Motor neuron (in vitro differentiated cells): ENCODE results near the gene AP3B1. TPM values are rescaled to one million over a fixed set of nuclear protein-coding genes. Genes with fewer than 3 reads are reported as not detected.

ENCODE experiments used
- ATAC-seq, 8 experiments: fragments of 200-7000 bp; cut with Tn5 transposase; replicated peaks in 6 of 8; 2 replicates each; pipeline ENCODE4 v1.8.0; 2021; ENCODE audit warnings: mild to moderate bottlenecking in 8 of 8, moderate library complexity in 8 of 8
- H3K27ac ChIP-seq, 2 donors: fragments of 250-450 bp; sonication (Bioruptor Pico); 2 replicates each; pipeline ENCODE4 v1.9.0; 2021; ENCODE audit warnings: antibody characterized with exemption in 2 of 2, mild to moderate bottlenecking in 2 of 2, moderate library complexity in 1 of 2
- H3K4me1 ChIP-seq, 2 donors: fragments of 250-450 bp; sonication (Bioruptor Pico); replicated peaks in 1 of 2; 2 replicates each; pipeline ENCODE4 v1.6.1; 2021; ENCODE audit warnings: antibody characterized with exemption in 2 of 2, mild to moderate bottlenecking in 2 of 2, moderate library complexity in 1 of 2
- H3K4me3 ChIP-seq, 5 donors: fragments of 250-450 bp; sonication (Bioruptor Pico); 2 replicates each; pipeline ENCODE4 v1.9.0; 2021; ENCODE audit warnings: antibody characterized with exemption in 5 of 5, mild to moderate bottlenecking in 5 of 5, moderate library complexity in 4 of 5
- WGBS, 10 experiments: fragments of 450-650 bp; shearing (Covaris generic); methylation state at CpG; one replicate each; pipeline ENCODE4 v1.0.0; 2022; 5-methylcytosine and 5-hydroxymethylcytosine counted together
- in situ Hi-C, 9 experiments: fragments of 400-800 bp; cut with MboI; loops; one replicate each; pipeline ENCODE4 v1.15.0; 2021; ENCODE audit warnings: low sequenced_read_pairs in 9 of 9, low pct_unique_long_range_greater_than_20kb in 2 of 9; ENCODE audit not compliant: unreplicated experiment in 9 of 9
- total RNA-seq, 8 experiments: library from RNA; unstranded; fragments of 300-600 nt; gene quantifications; 2 replicates each; pipeline versions ENCODE4 v1.2.3 to v1.2.4, GENCODE V29; 2022

The AP3B1 gene
- total RNA-seq, 8 experiments from 2014 or later: 31.7 to 54.7 (median 47.4) TPM

GRCh38 chr5:78000191-78000590 is 294.3 kb downstream of the AP3B1 start:
- no peak for ATAC-seq
- Histone ChIP-seq H3K4me3 (no peak overlapping the region), H3K27ac (no peak overlapping the region), H3K4me1 (peaks cover 21 to 31% of the 10 kb centered on the region in 2 donors)
- whole genome bisulfite sequencing, 10 experiments: 77 to 100% (median 84%) methylated on average over 2 to 6 of the region's 6 CpGs
- in situ Hi-C loops: loop anchor here in 1 of 9 experiments (25.0 kb wide), 1 partner anchor 438 kb away; no protein-coding TSS in a partner anchor

- in situ Hi-C loops: loop anchor here in 2 of 9 experiments (25.0 kb wide), 2 partner anchors 137 to 362 kb away; partner anchors contain the start of gene OTP (in 1 of the 2)
- no peak for ATAC-seq
- Histone ChIP-seq H3K4me1 (peaks cover 14 to 24% of the 10 kb centered on the region in 2 donors), H3K4me3 (no peak overlapping the region), H3K27ac (no peak overlapping the region)
- 66 to 100% (median 79%) methylated on average over 2 to 7 of the region's 7 CpGs for WGBS, 10 experiments
These were observed 295.1 kb downstream of the AP3B1 start for GRCh38 chr5:77999399-77999798.

GRCh38 chr5:77996943-77997342 is 297.6 kb downstream of the AP3B1 start:
- WGBS, 10 experiments: 89 to 100% (median 98%) methylated on average over 2 to 3 of the region's 3 CpGs
- H3K27ac ChIP-seq: no peak overlapping the region
- in situ Hi-C loops: loop anchor here in 2 of 9 experiments (25.0 kb wide), 2 partner anchors 135 to 360 kb away; partner anchors contain the start of gene OTP (in 1 of the 2)

GRCh38 chr5:77995793-77996409 is 298.6 kb downstream of the AP3B1 start:
- H3K4me3 ChIP-seq: no peak overlapping the region
- H3K4me1 ChIP-seq: peaks cover 38 to 44% of the 10 kb centered on the region in 2 donors
- WGBS, 10 experiments: 80 to 94% (median 90%) methylated on average over 4 to 12 of the region's 12 CpGs
- in situ Hi-C loops: loop anchor here in 2 of 9 experiments (25.0 kb wide), 2 partner anchors 134 to 359 kb away; partner anchors contain the start of gene OTP (in 1 of the 2)
- H3K27ac ChIP-seq: no peak overlapping the region
- ATAC-seq: no peak

More at GRCh38 chr5:77996943-77997342, 297.6 kb downstream of the AP3B1 start:
- ATAC-seq: no peak
- peaks cover 28 to 33% of the 10 kb centered on the region in 2 donors for H3K4me1 ChIP-seq
- H3K4me3 ChIP-seq: no peak overlapping the region

GRCh38 chr5:77994943-77995342 is 299.6 kb downstream of the AP3B1 start:
- H3K4me1 ChIP-seq: peaks cover 45 to 51% of the 10 kb centered on the region in 2 donors
- no peak overlapping the region for H3K27ac ChIP-seq
- WGBS, 10 experiments: 39 to 100% (median 80%) methylated on average over 1 to 3 of the region's 3 CpGs; no CpG with 5 or more reads in 1 of the 10 experiments
- in situ Hi-C loops: loop anchor here in 2 of 9 experiments (25.0 kb wide), 2 partner anchors 133 to 358 kb away; partner anchors contain the start of gene OTP (in 1 of the 2)
- H3K4me3 ChIP-seq: no peak overlapping the region
- ATAC-seq: no peak

GRCh38 chr5:77993855-77994318 is 300.6 kb downstream of the AP3B1 start:
- peak in 5 of 8 experiments; percentile 72 to 84 (median 79) for ATAC-seq
- Histone ChIP-seq H3K27ac (no peak overlapping the region), H3K4me3 (peak overlapping the region in 1 of 5 donors; percentile 10), H3K4me1 (peaks cover 50% of the 10 kb centered on the region in 2 donors)
- WGBS, 10 experiments: 0 to 85% (median 10%) methylated on average over 1 to 7 of the region's 10 CpGs; no CpG with 5 or more reads in 3 of the 10 experiments
- in situ Hi-C loops: loop anchor here in 2 of 9 experiments (25.0 kb wide), 2 partner anchors 132 to 357 kb away; partner anchors contain the start of gene OTP (in 1 of the 2)

GRCh38 chr5:77993141-77993854 is 301.2 kb downstream of the AP3B1 start:
- peak in 4 of 8 experiments; percentile 41 to 60 (median 48) for ATAC-seq
- H3K4me3 ChIP-seq: no peak overlapping the region
- peaks cover 50% of the 10 kb centered on the region in 2 donors for H3K4me1 ChIP-seq
- in situ Hi-C loops: loop anchor here in 2 of 9 experiments (25.0 kb wide), 2 partner anchors 131 to 356 kb away; partner anchors contain the start of gene OTP (in 1 of the 2)
- no peak overlapping the region for H3K27ac ChIP-seq
- WGBS, 10 experiments: 0 to 98% (median 57%) methylated on average over 2 to 16 of the region's 17 CpGs; no CpG with 5 or more reads in 1 of the 10 experiments

- in situ Hi-C loops: loop anchor here in 2 of 9 experiments (25.0 kb wide), 2 partner anchors 129 to 354 kb away; partner anchors contain the start of gene OTP (in 1 of the 2)
- 33 to 53% (median 50%) methylated on average over 2 to 4 of the region's 5 CpGs; no CpG with 5 or more reads in 7 of the 10 experiments for WGBS, 10 experiments
- Histone ChIP-seq H3K4me3 (no peak overlapping the region), H3K4me1 (peaks cover 50 to 53% of the 10 kb centered on the region in 2 donors), H3K27ac (no peak overlapping the region)
- peak in 1 of 8 experiments; percentile 28 for ATAC-seq
These were observed 303.4 kb downstream of the AP3B1 start for GRCh38 chr5:77991084-77991483.

- peak in 5 of 8 experiments; percentile 66 to 86 (median 73) for ATAC-seq
- 0 to 20% (median 11%) methylated on average over 1 to 3 of the region's 3 CpGs; no CpG with 5 or more reads in 7 of the 10 experiments for WGBS, 10 experiments
- peaks cover 50 to 57% of the 10 kb centered on the region in 2 donors for H3K4me1 ChIP-seq
- in situ Hi-C loops: loop anchor here in 2 of 9 experiments (25.0 kb wide), 2 partner anchors 128 to 353 kb away; partner anchors contain the start of gene OTP (in 1 of the 2)
- H3K4me3 ChIP-seq: no peak overlapping the region
- no peak overlapping the region for H3K27ac ChIP-seq
These were observed 304.5 kb downstream of the AP3B1 start for GRCh38 chr5:77990020-77990419.

- H3K27ac ChIP-seq: no peak overlapping the region
- no peak for ATAC-seq
- 81 to 100% (median 87%) methylated on average over 1 to 6 of the region's 19 CpGs; no CpG with 5 or more reads in 3 of the 10 experiments for WGBS, 10 experiments
- in situ Hi-C loops: loop anchor here in 2 of 9 experiments (25.0 kb wide), 2 partner anchors 126 to 351 kb away; partner anchors contain the start of gene OTP (in 1 of the 2)
- H3K4me3 ChIP-seq: no peak overlapping the region
- peaks cover 41 to 53% of the 10 kb centered on the region in 2 donors for H3K4me1 ChIP-seq
These were observed 306.5 kb downstream of the AP3B1 start for GRCh38 chr5:77987988-77988387.

- no peak overlapping the region for H3K27ac ChIP-seq
- in situ Hi-C loops: loop anchor here in 2 of 9 experiments (25.0 kb wide), 2 partner anchors 125 to 350 kb away; partner anchors contain the start of gene OTP (in 1 of the 2)
- ATAC-seq: peak in 4 of 8 experiments; percentile 34 to 83 (median 66)
- peaks cover 34 to 47% of the 10 kb centered on the region in 2 donors for H3K4me1 ChIP-seq
- H3K4me3 ChIP-seq: no peak overlapping the region
- 22 to 90% (median 60%) methylated on average over 1 to 5 of the region's 5 CpGs; no CpG with 5 or more reads in 3 of the 10 experiments for WGBS, 10 experiments
These were observed 307.2 kb downstream of the AP3B1 start for GRCh38 chr5:77987331-77987730.

GRCh38 chr5:77986261-77986660 is 308.2 kb downstream of the AP3B1 start:
- in situ Hi-C loops: loop anchor here in 2 of 9 experiments (25.0 kb wide), 2 partner anchors 124 to 349 kb away; partner anchors contain the start of gene OTP (in 1 of the 2)
- H3K27ac ChIP-seq: no peak overlapping the region
- WGBS, 10 experiments: 90% methylated on average over 2 to 4 of the region's 6 CpGs; no CpG with 5 or more reads in 8 of the 10 experiments

More at GRCh38 chr5:77986261-77986660, 308.2 kb downstream of the AP3B1 start:
- no peak for ATAC-seq
- Histone ChIP-seq H3K4me3 (no peak overlapping the region), H3K4me1 (peaks cover 24 to 36% of the 10 kb centered on the region in 2 donors)
